Activated CD4-positive, alpha-beta T cell treated with anti-CD3 and anti-CD28 coated beads, Interleukin-2, amount 10 ng/mL, durations not matched to agents 24 days and 14 days (primary cell): Measurements from ENCODE around the gene C11orf98. TPM values are rescaled to one million over a fixed set of nuclear protein-coding genes. Genes with fewer than 3 reads are reported as not detected.

Experiments
- DNase-seq: peaks from one replicate; pipeline ENCODE4 v3.0.0; 2022
- H3K27ac Mint-ChIP-seq: one replicate; pipeline ENCODE4 v1.8.0; 2022; ENCODE audit warnings: mild to moderate bottlenecking, mixed read lengths
- H3K27me3 Mint-ChIP-seq: one replicate; pipeline ENCODE4 v1.8.0; 2022; ENCODE audit warnings: mixed read lengths
- H3K36me3 Mint-ChIP-seq: one replicate; pipeline ENCODE4 v1.8.0; 2022; ENCODE audit warnings: low read depth, mild to moderate bottlenecking, mixed read lengths
- H3K4me1 Mint-ChIP-seq: one replicate; pipeline ENCODE4 v1.8.0; 2021; ENCODE audit warnings: mixed read lengths
- H3K4me3 Mint-ChIP-seq: one replicate; pipeline ENCODE4 v1.8.0; 2022; ENCODE audit warnings: mild to moderate bottlenecking, moderate library complexity, mixed read lengths
- H3K9me3 Mint-ChIP-seq: one replicate; pipeline ENCODE4 v1.8.0; 2021; ENCODE audit warnings: mixed read lengths
- intact Hi-C: fragments of 100-400 bp; cut with micrococcal nuclease; formaldehyde crosslinking; loops from one replicate; pipeline ENCODE4 v1.15.1; 2023
- total RNA-seq: library from RNA; stranded (reverse); gene quantifications from 2 replicates; pipeline ENCODE4 v1.2.3, GENCODE V29; 2022

C11orf98 gene
- total RNA-seq, result 143 and 147 TPM in 2 replicates

DNA sequence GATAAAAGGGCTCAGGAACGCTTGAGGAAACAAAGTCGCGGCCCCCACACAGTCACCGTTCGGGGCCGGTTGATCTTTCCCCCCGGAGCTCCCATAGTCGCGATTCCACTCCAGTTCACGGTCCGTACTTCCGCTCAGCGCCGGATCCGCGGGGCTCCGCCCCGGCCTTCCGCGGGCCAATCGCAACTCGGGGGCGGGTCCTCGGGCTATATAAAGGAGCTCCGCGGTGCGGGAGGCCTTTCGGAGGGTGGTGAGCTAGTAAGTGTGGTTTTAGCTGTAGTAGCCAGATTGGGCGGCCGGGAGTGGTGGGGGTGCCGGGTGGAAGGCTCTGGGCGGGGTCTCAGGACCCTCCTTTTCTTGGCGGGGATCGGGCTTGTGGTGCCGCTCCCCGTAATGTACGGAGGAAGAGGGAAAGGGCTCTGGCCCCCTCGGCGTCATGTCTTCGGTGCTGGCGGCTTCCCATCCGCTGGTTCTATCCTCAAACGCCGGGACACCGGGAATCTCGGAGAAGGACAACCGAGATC, at the start of gene C11orf98, which contains the start of gene CSKMT:
C11orf98 (minus strand) TSS at position 136 of the 524 bp plus-strand sequence; CDS start at position 95, 41 bp downstream.
CSKMT (plus strand) TSS at position 238 of the 524 bp plus-strand sequence. CDS start 568 bp downstream, outside the sequence.
- intact Hi-C loops, result loop anchor here (1.0 to 5.0 kb wide), 9 partner anchors 12 to 177 kb away; partner anchors contain the start of genes EML3, GANAB, INTS5 and POLR2G
- Mint-ChIP-seq H3K27me3 (no peaks in the 10 kb centered on the region), H3K4me1 (peaks cover 26% of the 10 kb centered on the region), H3K4me3 (peak within 1 kb of the TSS; percentile 98), H3K36me3 (peaks cover 51% of the 10 kb centered on the region), H3K27ac (peak within 1 kb of the TSS; percentile 93), H3K9me3 (no peaks in the 10 kb centered on the region)
- peak; percentile 99 for DNase-seq

GRCh38 chr11:62713343-62713742, 48.3 kb upstream of the C11orf98 start:
- Mint-ChIP-seq H3K4me3 (peak overlapping the region; percentile 75), H3K27me3 (no peaks in the 10 kb centered on the region), H3K4me1 (peaks cover 62% of the 10 kb centered on the region), H3K27ac (peak overlapping the region; percentile 92), H3K36me3 (peaks cover 83% of the 10 kb centered on the region), H3K9me3 (no peaks in the 10 kb centered on the region)
- intact Hi-C loops, result no loop called here
- DNase-seq, result peak; percentile 64

DNA sequence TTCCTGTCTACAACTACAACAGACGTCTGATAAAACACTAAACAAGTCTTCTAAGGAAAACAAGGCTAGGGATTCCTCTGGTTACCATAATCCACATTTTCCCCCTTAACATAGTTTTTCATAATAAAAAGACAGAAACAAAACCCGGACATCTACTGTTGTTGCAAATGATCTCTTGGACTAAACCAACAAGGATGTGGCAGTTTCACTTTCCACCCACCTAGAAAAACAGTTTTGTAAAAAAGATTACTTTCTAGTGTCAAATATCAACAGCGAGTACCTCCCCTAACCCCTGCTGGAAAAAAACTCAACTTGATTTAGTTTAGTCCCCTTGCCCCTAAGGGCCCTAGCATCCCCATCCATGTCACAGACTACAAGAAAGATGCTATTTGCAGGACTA, 47.9 kb upstream of the C11orf98 start:
- Mint-ChIP-seq H3K27me3 (no peaks in the 10 kb centered on the region), H3K9me3 (no peaks in the 10 kb centered on the region), H3K27ac (peak overlapping the region; percentile 92), H3K4me1 (peaks cover 62% of the 10 kb centered on the region), H3K36me3 (peaks cover 79% of the 10 kb centered on the region), H3K4me3 (peak overlapping the region; percentile 75)
- DNase-seq, result peak; percentile 74
- intact Hi-C loops, result no loop called here

GRCh38 chr11:62712276-62712812, 47.3 kb upstream of the C11orf98 start:
- DNase-seq, result peak; percentile 65
- intact Hi-C loops, result no loop called here
- Mint-ChIP-seq H3K4me3 (peak overlapping the region; percentile 75), H3K4me1 (peaks cover 61% of the 10 kb centered on the region), H3K27ac (peak overlapping the region; percentile 92), H3K9me3 (no peaks in the 10 kb centered on the region), H3K27me3 (no peaks in the 10 kb centered on the region), H3K36me3 (peaks cover 74% of the 10 kb centered on the region)

GRCh38 chr11:62710001-62710345, 45.0 kb upstream of the C11orf98 start:
- intact Hi-C loops, result no loop called here
- no peaks in the 10 kb centered on the region for H3K27me3 Mint-ChIP-seq
- DNase-seq, result peak; percentile 83
- peak overlapping the region; percentile 95 for H3K27ac Mint-ChIP-seq
- no peaks in the 10 kb centered on the region for H3K9me3 Mint-ChIP-seq
- peaks cover 58% of the 10 kb centered on the region for H3K4me1 Mint-ChIP-seq
- H3K36me3 Mint-ChIP-seq, result peaks cover 56% of the 10 kb centered on the region
- H3K4me3 Mint-ChIP-seq, result peak overlapping the region; percentile 91

DNA sequence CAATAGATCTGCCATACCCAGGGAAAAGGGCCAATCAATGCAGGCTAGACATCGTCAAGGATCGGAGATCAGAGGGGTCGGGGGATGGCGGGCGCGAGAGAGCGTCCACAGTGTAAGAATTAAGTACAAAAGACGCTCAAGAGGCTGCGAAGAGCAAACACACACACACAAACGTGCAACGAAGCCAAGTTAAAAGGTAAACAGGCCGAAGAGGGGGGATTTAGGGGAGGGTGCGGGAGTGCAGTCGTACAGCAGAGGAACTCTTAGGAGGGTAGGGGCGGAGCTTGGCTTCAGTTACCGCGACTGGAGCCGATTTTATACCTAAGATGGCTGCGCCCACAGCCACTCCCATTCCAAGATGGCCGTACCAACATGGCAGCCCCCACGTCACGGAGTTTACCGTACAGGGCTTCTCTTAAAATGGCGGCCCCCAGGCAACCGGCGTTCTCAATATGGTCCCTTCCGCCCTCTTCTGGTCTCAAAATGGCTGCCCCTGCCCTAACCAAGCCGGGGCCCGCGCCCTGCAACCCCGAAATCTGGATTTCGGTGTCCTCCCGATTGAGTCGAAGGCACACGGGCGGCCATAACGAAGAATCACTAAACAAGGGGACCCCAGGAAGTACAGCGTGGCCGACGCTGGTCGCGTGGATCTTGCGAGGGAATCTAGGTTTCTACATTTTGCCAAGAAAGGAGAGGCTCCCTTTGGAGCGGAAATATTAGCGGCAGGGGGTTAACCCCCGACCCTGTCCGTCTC, 44.4 kb upstream of the C11orf98 start:
- peak; percentile 98 for DNase-seq
- peak overlapping the region; percentile 91 for H3K4me3 Mint-ChIP-seq
- peaks cover 53% of the 10 kb centered on the region for H3K36me3 Mint-ChIP-seq
- no peaks in the 10 kb centered on the region for H3K27me3 Mint-ChIP-seq
- H3K4me1 Mint-ChIP-seq, result peaks cover 54% of the 10 kb centered on the region
- no peaks in the 10 kb centered on the region for H3K9me3 Mint-ChIP-seq
- intact Hi-C loops, result loop anchor here (1.0 to 5.0 kb wide), 9 partner anchors 18 to 118 kb away; partner anchors contain the start of genes EML3, GANAB, HNRNPUL2 and LBHD1
- peak overlapping the region; percentile 95 for H3K27ac Mint-ChIP-seq

DNA sequence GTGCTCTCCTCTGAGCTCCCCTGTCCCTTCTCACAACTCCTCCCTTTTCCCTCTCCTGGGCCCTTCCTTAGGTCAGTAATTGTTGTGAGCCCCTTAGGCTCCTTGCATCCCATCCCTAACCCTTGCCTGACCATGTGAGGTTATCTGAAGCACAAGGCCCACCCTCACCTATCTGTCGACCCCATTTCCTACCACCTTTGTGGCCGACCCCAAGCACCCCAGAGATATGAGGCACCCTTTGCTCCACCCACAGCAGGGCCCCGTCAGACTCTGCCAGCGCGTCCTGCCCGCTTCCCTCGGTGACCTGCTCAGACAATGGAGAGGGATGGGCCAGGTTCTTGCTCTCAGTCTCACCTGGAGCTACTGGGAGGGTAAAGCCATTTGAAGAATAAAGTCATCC, 43.8 kb upstream of the C11orf98 start:
- Mint-ChIP-seq H3K36me3 (peaks cover 47% of the 10 kb centered on the region), H3K9me3 (no peaks in the 10 kb centered on the region), H3K27me3 (no peaks in the 10 kb centered on the region)

GRCh38 chr11:62708392-62708791, 43.4 kb upstream of the C11orf98 start:
- Mint-ChIP-seq H3K27me3 (no peaks in the 10 kb centered on the region), H3K4me3 (peak overlapping the region; percentile 91), H3K27ac (peak overlapping the region; percentile 95), H3K4me1 (peaks cover 46% of the 10 kb centered on the region), H3K36me3 (peaks cover 43% of the 10 kb centered on the region), H3K9me3 (no peaks in the 10 kb centered on the region)
- intact Hi-C loops, result loop anchor here (2.0 to 5.0 kb wide), 4 partner anchors 36 to 96 kb away; partner anchors contain the start of genes EML3, LBHD1, ROM1 and TAF6L
- DNase-seq, result no peak

More for the DNA sequence above, 43.8 kb upstream of the C11orf98 start:
- peaks cover 50% of the 10 kb centered on the region for H3K4me1 Mint-ChIP-seq
- peak; percentile 85 for DNase-seq
- intact Hi-C loops, result loop anchor here (1.0 to 5.0 kb wide), 9 partner anchors 19 to 117 kb away; partner anchors contain the start of genes EML3, GANAB, HNRNPUL2 and LBHD1
- peak overlapping the region; percentile 95 for H3K27ac Mint-ChIP-seq
- H3K4me3 Mint-ChIP-seq, result peak overlapping the region; percentile 91

- intact Hi-C loops, result loop anchor here (5.0 kb wide), 2 partner anchors 65 to 95 kb away; partner anchors contain the start of genes EML3, ROM1 and TAF6L
- peak; percentile 66 for DNase-seq
- no peaks in the 10 kb centered on the region for H3K27me3 Mint-ChIP-seq
- H3K4me1 Mint-ChIP-seq, result peaks cover 36% of the 10 kb centered on the region
- no peaks in the 10 kb centered on the region for H3K9me3 Mint-ChIP-seq
- H3K36me3 Mint-ChIP-seq, result peaks cover 37% of the 10 kb centered on the region
- peak within 1 kb of the TSS; percentile 96 for H3K4me3 Mint-ChIP-seq
- H3K27ac Mint-ChIP-seq, result peak within 1 kb of the TSS; percentile 95
These were observed 42.4 kb upstream of the C11orf98 start, which contains the start of the genes BSCL2 and GNG3 for GRCh38 chr11:62707277-62707861. Gene BSCL2, minus strand, starts transcription at chr11:62707424. Its CDS starts 229 bp downstream, at chr11:62707195. Gene GNG3, plus strand, starts transcription at chr11:62707676. Its CDS starts 620 bp downstream, at chr11:62708296.

DNA sequence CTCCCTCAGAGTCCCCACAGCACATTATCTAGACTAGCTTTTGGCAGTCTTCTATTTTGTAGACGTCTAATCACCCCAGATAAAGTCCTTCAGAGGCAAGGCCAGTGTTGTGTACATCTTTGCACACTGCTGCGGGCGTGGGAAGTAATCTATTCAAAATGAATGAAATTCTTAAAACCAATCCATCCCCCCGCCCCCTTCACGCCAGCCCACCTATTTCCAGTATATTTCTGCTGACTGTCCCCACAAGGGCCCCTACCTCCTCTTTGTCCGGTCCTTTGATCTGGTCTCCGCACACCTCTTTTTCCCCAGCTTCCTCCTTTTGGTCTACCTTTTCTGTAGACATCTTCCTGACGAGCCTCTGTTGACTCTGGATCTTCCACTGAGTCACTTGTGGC, 41.8 kb upstream of the C11orf98 start:
- Mint-ChIP-seq H3K36me3 (peaks cover 37% of the 10 kb centered on the region), H3K9me3 (no peaks in the 10 kb centered on the region), H3K4me1 (peaks cover 33% of the 10 kb centered on the region), H3K27ac (peak overlapping the region; percentile 71), H3K27me3 (no peaks in the 10 kb centered on the region), H3K4me3 (peak overlapping the region; percentile 96)
- intact Hi-C loops, result loop anchor here (5.0 kb wide), 2 partner anchors 65 to 95 kb away; partner anchors contain the start of genes EML3, ROM1 and TAF6L
- no peak for DNase-seq

- Mint-ChIP-seq H3K4me1 (peaks cover 33% of the 10 kb centered on the region), H3K36me3 (peaks cover 35% of the 10 kb centered on the region), H3K9me3 (no peaks in the 10 kb centered on the region), H3K27me3 (no peaks in the 10 kb centered on the region), H3K4me3 (peak overlapping the region; percentile 96), H3K27ac (peak overlapping the region; percentile 89)
- intact Hi-C loops, result loop anchor here (5.0 kb wide), 2 partner anchors 66 to 94 kb away; partner anchors contain the start of genes EML3, ROM1 and TAF6L
- DNase-seq, result peak; percentile 97
These were observed 41.2 kb upstream of the C11orf98 start for GRCh38 chr11:62705880-62706849.

DNA sequence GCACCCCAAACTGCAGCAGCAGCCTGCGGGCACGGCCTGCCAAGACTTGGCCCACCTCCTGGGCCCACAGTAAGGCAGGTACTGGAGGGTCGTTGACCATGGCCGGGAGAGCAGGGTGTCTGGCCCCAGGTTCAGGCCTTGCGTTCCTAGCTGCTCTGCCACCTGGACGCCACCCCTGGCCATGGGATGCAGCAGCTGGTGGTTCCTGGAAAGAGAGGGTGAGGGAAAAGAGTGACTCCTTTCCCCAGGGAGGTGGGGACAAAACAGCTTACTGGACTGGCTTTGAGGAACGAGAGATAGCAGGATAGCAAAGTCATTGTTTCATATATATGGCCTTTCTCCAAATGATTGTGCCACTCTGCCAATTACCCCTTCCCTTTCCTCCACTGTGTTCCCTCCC, 40.4 kb upstream of the C11orf98 start:
- Mint-ChIP-seq H3K27ac (peak overlapping the region; percentile 89), H3K36me3 (peaks cover 33% of the 10 kb centered on the region), H3K9me3 (no peaks in the 10 kb centered on the region)

More for the DNA sequence above, 40.4 kb upstream of the C11orf98 start:
- no peak for DNase-seq
- intact Hi-C loops, result loop anchor here (5.0 kb wide), 2 partner anchors 67 to 93 kb away; partner anchors contain the start of genes EML3, ROM1 and TAF6L
- H3K4me3 Mint-ChIP-seq, result peak overlapping the region; percentile 96
- H3K27me3 Mint-ChIP-seq, result no peaks in the 10 kb centered on the region
- H3K4me1 Mint-ChIP-seq, result peaks cover 33% of the 10 kb centered on the region
